NCI-H2029 treated with DMSO at 0.1 percent for 48 hours (cell line): ENCODE results near the gene OR2H2.

Experiments used
- DNase-seq: peaks from one replicate; lab custom pipeline; 2025; lab: John Stamatoyannopoulos, UW

OR2H2 gene

GRCh38 chr6:29591677-29592076 lies 6.8 kb downstream of the OR2H2 start:
- no peak for DNase-seq

- no peak for DNase-seq
Measured at GRCh38 chr6:29593199-29593855, 8.4 kb downstream of the OR2H2 start.

- no peak for DNase-seq
Measured at GRCh38 chr6:29596381-29596900, 11.5 kb downstream of the OR2H2 start.

- DNase-seq, result no peak
Measured at GRCh38 chr6:29597184-29597583, 12.3 kb downstream of the OR2H2 start.

- DNase-seq, result no peak
Measured at GRCh38 chr6:29598172-29598747, 13.3 kb downstream of the OR2H2 start.

- DNase-seq, result no peak
Measured at GRCh38 chr6:29602564-29603361, 17.8 kb downstream of the OR2H2 start.

GRCh38 chr6:29603456-29603855 lies 18.5 kb downstream of the OR2H2 start:
- no peak for DNase-seq

- no peak for DNase-seq
Measured at GRCh38 chr6:29603930-29604329, 19.0 kb downstream of the OR2H2 start.

- no peak for DNase-seq
Measured at GRCh38 chr6:29608131-29608530, 23.2 kb downstream of the OR2H2 start.

- no peak for DNase-seq
Measured at GRCh38 chr6:29610540-29610939, 25.6 kb downstream of the OR2H2 start.

GRCh38 chr6:29611426-29611825 lies 26.5 kb downstream of the OR2H2 start:
- DNase-seq, result no peak

- no peak for DNase-seq
Measured at GRCh38 chr6:29617782-29618554, 33.0 kb downstream of the OR2H2 start.

- no peak for DNase-seq
Measured at GRCh38 chr6:29619578-29620160, 34.7 kb downstream of the OR2H2 start.

- DNase-seq, result no peak
Measured at GRCh38 chr6:29620630-29621029, 35.7 kb downstream of the OR2H2 start.

- DNase-seq, result no peak
Measured at GRCh38 chr6:29624520-29624961, 39.6 kb downstream of the OR2H2 start.

GRCh38 chr6:29625337-29625930 lies 40.5 kb downstream of the OR2H2 start:
- no peak for DNase-seq

- no peak for DNase-seq
Measured at GRCh38 chr6:29626948-29627754, 42.2 kb downstream of the OR2H2 start.

- no peak for DNase-seq
Measured at GRCh38 chr6:29627755-29628418, 43.0 kb downstream of the OR2H2 start.

- DNase-seq, result peak; percentile 25
Measured at GRCh38 chr6:29628419-29629281, 43.7 kb downstream of the OR2H2 start.
